Measurements from ENCODE around the gene CDC42EP5. TPM values are rescaled to one million over a fixed set of nuclear protein-coding genes. Genes with fewer than 3 reads are reported as not detected.

The CDC42EP5 gene
- total RNA-seq, 1 donor from 2014 or later, result 18.2 TPM

GRCh38 chr19:54420383-54421168 is 52.5 kb downstream of the CDC42EP5 start:
- H3K4me3 ChIP-seq (ENCODE audit: low read depth, low read length), result no peak overlapping the region
- no peaks in the 10 kb centered on the region for H3K36me3 ChIP-seq (ENCODE audit: control insufficient read depth, insufficient read depth, low read length)
- FAIRE-seq (no peak), DNase-seq (ENCODE audit: low read depth) (no peak)
- H3K27me3 ChIP-seq (ENCODE audit: control insufficient read depth, insufficient read depth, low read length), result peaks cover 11% of the 10 kb centered on the region
- TF ChIP-seq CTCF (IDR thresholded peaks at IDR 0.05; ENCODE audit: insufficient read depth, low read length, severe bottlenecking), result no peak

GRCh38 chr19:54420068-54420382 is 53.1 kb downstream of the CDC42EP5 start:
- no peak for DNase-seq (ENCODE audit: low read depth)
- no peak for TF ChIP-seq CTCF (IDR thresholded peaks at IDR 0.05; ENCODE audit: insufficient read depth, low read length, severe bottlenecking)
- H3K36me3 ChIP-seq (ENCODE audit: control insufficient read depth, insufficient read depth, low read length), result no peaks in the 10 kb centered on the region
- FAIRE-seq, result no peak
- no peak overlapping the region for H3K4me3 ChIP-seq (ENCODE audit: low read depth, low read length)
- H3K27me3 ChIP-seq (ENCODE audit: control insufficient read depth, insufficient read depth, low read length), result peaks cover 12% of the 10 kb centered on the region

- no peak overlapping the region for H3K4me3 ChIP-seq (ENCODE audit: low read depth, low read length)
- DNase-seq (ENCODE audit: low read depth) (no peak), FAIRE-seq (no peak)
- no peak for TF ChIP-seq CTCF (IDR thresholded peaks at IDR 0.05; ENCODE audit: insufficient read depth, low read length, severe bottlenecking)
- H3K36me3 ChIP-seq (ENCODE audit: control insufficient read depth, insufficient read depth, low read length), result no peaks in the 10 kb centered on the region
- peaks cover 16% of the 10 kb centered on the region for H3K27me3 ChIP-seq (ENCODE audit: control insufficient read depth, insufficient read depth, low read length)
Observed at GRCh38 chr19:54418930-54419800, 53.9 kb downstream of the CDC42EP5 start.

GRCh38 chr19:54418030-54418929 is 54.8 kb downstream of the CDC42EP5 start:
- no peak for TF ChIP-seq CTCF (IDR thresholded peaks at IDR 0.05; ENCODE audit: insufficient read depth, low read length, severe bottlenecking)
- peaks cover 16% of the 10 kb centered on the region for H3K27me3 ChIP-seq (ENCODE audit: control insufficient read depth, insufficient read depth, low read length)
- DNase-seq (ENCODE audit: low read depth) (no peak), FAIRE-seq (no peak)
- H3K4me3 ChIP-seq (ENCODE audit: low read depth, low read length), result no peak overlapping the region
- H3K36me3 ChIP-seq (ENCODE audit: control insufficient read depth, insufficient read depth, low read length), result no peaks in the 10 kb centered on the region

- peaks cover 16% of the 10 kb centered on the region for H3K27me3 ChIP-seq (ENCODE audit: control insufficient read depth, insufficient read depth, low read length)
- H3K36me3 ChIP-seq (ENCODE audit: control insufficient read depth, insufficient read depth, low read length), result no peaks in the 10 kb centered on the region
- no peak overlapping the region for H3K4me3 ChIP-seq (ENCODE audit: low read depth, low read length)
- no peak for DNase-seq (ENCODE audit: low read depth)
- FAIRE-seq, result peak; percentile 47
- no peak for TF ChIP-seq CTCF (IDR thresholded peaks at IDR 0.05; ENCODE audit: insufficient read depth, low read length, severe bottlenecking)
Observed at GRCh38 chr19:54416695-54417491, 56.2 kb downstream of the CDC42EP5 start.
